Stimulated activated memory B cell treated with anti-CD40 and anti-IgM and Interleukin-4, amounts not matched to agents 10 μg/mL and 1 μg/mL and 100 μg/mL, for 72 hours (primary cell): ENCODE data around the gene GZMM.

Source experiments
- ATAC-seq: fragments of 150-1000 bp; cut with Tn5 transposase; 2 replicates; pipeline ENCODE4 v1.10.0; 2021
- H3K27ac Mint-ChIP-seq: one replicate; pipeline ENCODE4 v1.8.0; 2022; ENCODE audit warnings: mild to moderate bottlenecking, mixed read lengths
- H3K27me3 Mint-ChIP-seq: one replicate; pipeline ENCODE4 v1.8.0; 2022; ENCODE audit warnings: mixed read lengths
- H3K36me3 Mint-ChIP-seq: one replicate; pipeline ENCODE4 v1.8.0; 2022; ENCODE audit warnings: mixed read lengths
- H3K4me1 Mint-ChIP-seq: one replicate; pipeline ENCODE4 v1.8.0; 2022; ENCODE audit warnings: mixed read lengths
- H3K4me3 Mint-ChIP-seq: one replicate; pipeline ENCODE4 v1.8.0; 2022; ENCODE audit warnings: mild to moderate bottlenecking, moderate library complexity, mixed read lengths
- H3K9me3 Mint-ChIP-seq: one replicate; pipeline ENCODE4 v1.8.0; 2022; ENCODE audit warnings: mixed read lengths

GZMM gene

DNA sequence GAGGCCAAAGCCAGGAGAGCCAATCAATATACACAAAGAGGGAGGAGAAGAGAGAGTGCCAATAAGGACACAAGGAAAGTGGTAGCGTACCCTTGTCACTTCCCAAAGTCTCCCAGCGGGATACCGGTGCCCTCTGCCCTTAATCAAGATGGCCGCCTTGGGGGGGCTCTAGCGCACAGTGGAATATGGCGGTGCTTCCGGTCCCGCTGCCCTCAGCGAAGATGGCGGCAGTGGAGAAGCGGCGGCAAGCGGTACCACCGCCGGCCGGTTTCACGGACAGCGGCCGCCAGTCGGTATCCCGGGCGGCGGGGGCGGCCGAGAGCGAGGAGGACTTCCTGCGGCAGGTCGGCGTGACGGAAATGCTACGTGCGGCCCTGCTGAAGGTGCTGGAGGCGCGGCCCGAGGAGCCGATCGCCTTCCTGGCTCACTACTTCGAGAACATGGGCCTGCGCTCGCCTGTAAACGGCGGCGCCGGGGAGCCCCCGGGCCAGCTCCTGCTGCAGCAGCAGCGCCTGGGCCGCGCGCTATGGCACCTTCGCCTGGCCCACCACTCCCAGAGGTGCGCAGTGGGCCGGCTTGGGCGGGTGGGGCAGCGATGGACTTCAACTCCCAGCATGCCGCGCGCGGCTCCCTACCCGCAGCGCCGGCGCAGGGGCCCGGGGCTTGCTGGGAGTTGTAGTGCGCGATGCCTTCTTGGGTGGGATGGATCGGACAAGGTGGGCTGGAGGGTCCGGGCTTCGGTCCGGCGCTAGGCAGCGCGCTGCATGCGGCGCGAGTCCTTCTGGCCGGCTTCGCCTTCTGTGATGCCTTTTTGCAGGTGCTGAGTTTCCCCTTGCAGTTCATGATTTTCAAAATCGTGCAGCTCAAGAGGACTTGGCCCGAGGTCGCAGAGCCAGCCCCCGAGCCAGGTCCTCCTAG is 36.3 kb upstream of the GZMM start, which contains the start of gene TPGS1:
Gene TPGS1, plus strand, starts transcription at position 212 of the 918 bp plus-strand sequence. Its CDS starts 10 bp downstream, at position 222.
- Mint-ChIP-seq H3K27ac (peak within 1 kb of the TSS; percentile 97), H3K27me3 (no peaks in the 10 kb centered on the region), H3K9me3 (no peaks in the 10 kb centered on the region), H3K4me1 (peaks cover 41% of the 10 kb centered on the region), H3K4me3 (peak within 1 kb of the TSS; percentile 94), H3K36me3 (peaks cover 14% of the 10 kb centered on the region)
- peak; percentile 82 for ATAC-seq

DNA sequence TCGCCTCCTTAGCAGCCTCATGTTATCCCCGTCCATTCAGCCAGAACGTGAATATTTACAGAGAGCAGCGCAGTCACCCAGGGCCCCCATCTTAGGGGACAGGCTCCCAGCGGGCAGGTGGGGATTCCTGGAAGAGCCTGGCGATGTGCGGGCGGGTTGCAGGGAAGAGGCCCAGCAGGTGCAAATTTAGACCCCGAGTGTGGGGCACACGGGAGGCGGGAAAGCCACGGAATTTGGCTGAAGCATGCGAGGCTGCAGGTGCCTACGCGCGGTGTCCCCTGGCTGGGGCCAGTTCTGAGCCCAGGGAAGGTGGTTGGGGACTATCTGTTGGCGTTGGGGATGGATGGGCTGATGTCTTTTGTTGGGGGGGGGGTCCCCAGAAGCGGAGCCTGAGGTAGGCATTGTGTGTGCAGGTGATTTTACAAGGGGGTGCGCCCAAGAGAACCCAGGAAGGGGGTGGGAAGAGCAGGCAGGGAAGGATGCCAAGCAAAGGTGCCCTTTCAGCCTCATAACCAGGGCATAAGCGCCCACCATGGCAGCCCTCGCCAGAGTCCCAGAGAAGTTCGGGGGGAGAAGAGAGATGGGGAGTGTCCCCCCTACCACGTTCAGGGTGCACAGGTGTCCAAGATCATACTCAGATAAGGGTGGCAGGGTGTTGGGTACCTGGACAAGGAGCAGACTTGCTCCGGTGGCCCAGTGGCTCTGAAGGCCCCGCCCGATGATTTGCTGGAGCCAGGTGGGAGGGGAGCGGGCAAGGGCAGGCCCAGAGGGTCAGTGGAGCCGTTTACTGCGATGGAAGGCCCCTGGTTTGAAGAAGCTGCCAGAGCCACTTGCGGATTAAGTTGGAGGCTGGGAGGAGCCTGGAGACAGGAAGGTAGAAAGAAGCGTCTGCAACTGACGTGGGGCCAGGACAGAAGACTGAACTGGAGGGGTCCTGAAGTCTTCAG is 35.4 kb upstream of the GZMM start:
- H3K27ac Mint-ChIP-seq, result peak overlapping the region; percentile 97
- peaks cover 14% of the 10 kb centered on the region for H3K36me3 Mint-ChIP-seq
- no peaks in the 10 kb centered on the region for H3K27me3 Mint-ChIP-seq
- H3K4me1 Mint-ChIP-seq, result peaks cover 41% of the 10 kb centered on the region
- no peak for ATAC-seq
- no peaks in the 10 kb centered on the region for H3K9me3 Mint-ChIP-seq
- H3K4me3 Mint-ChIP-seq, result peak overlapping the region; percentile 94

DNA sequence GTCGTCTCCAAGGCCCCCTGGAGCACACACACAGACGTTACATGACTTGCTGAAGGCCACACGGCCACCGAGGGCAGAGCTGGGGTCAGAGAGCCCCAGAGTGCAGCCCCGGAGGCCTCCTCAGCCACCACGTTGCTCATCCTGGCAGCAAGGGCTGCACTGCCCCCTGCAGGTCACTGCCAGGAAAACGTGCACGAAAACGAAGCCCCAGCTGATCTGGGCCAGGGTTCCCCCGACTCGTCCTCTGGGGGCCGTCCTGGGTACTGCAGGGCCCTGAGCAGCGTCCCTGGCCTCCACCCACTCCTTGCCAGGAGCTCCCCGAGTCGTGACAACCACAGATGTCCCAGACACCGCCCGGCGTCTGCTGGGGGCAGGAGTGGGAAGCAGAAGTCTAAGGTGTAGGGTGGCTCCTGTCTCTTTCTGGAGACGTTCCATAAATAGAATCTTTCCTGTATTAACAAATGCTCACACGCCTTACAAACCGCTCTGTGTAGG is 33.2 kb upstream of the GZMM start:
- peak; percentile 54 for ATAC-seq

DNA sequence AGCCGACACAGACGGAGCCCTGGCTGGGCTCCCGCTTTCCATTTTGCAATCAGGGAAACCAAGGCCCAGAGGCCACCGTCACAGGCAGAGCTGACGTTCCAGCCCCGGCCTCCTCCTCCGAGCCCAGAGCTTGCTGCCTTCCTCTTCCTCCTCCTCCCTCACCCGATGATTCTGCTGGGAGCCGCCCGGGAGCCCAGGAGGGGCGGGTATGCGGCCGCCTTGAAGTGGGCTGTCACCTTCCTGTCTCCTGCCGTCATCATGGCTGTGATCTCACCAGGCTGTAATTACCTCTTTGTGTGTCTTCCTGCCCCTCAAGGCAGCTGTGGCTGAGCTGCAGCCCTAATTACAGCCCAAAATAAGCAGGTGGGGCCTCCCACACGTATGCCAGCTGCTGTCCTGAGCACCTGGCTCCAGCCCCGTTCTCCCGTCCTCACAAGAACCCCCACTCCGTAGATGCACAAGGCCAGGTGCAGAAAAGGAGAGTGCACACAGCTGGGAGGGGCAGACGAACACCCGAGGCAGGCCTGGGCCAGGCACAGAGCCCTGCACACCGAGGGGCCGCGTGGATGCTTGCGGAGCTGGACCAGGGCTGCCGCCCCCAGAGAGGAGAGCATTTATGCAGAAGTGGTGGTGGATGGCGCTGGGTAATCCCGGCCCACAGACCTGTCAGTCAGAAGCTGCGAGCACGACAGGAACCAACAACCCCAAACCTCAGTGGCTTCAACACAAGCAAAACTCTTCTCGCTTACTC is 32.6 kb upstream of the GZMM start:
- Mint-ChIP-seq H3K36me3 (peaks cover 14% of the 10 kb centered on the region), H3K9me3 (no peaks in the 10 kb centered on the region), H3K4me1 (peaks cover 39% of the 10 kb centered on the region), H3K27ac (peak overlapping the region; percentile 96), H3K4me3 (peak overlapping the region; percentile 85), H3K27me3 (no peaks in the 10 kb centered on the region)
- ATAC-seq, result peak; percentile 49

More for the DNA sequence above, 33.2 kb upstream of the GZMM start:
- Mint-ChIP-seq H3K27ac (peak overlapping the region; percentile 96), H3K36me3 (peaks cover 14% of the 10 kb centered on the region), H3K4me1 (peaks cover 41% of the 10 kb centered on the region), H3K4me3 (peak overlapping the region; percentile 85), H3K9me3 (no peaks in the 10 kb centered on the region), H3K27me3 (no peaks in the 10 kb centered on the region)

DNA sequence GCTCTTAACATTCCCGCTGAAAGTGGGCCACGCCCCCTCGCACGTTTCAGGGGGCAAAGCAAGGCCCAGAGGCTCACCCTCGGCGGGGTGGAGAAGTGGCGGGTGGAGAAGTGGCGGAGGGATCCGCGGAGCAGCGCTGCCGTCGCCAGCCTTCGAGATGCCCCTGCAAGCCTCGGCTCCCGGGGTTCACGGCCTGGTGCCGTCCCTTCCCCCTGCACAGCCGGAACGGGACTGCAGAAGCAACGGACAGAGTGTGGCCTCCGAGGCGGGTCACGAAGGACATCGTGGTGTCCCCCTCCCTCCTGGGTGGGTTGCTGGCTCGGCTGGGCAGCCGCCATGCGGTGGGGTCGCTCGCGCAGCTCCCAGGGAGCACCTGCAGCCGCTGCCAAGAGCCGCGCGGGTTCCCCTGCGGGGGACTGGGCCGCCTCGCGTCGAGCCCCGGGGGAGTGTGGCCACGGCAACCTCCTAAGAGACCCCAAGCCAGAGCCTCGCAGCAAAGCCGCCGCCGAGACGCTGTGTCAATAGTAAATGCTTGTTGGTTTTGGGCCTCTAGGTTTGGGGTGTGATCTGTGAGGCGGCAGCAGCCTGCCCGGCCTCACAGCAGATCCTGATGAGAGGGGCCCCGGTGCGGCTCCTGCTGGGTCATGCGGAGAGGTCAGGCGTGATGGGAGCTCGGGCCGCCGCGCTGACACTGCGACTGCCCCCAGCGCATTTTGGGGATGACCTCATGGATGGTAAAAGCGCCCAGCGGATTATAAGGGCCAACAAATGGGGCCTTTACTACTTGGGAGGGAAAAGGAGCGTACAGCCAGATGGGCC is 31.1 kb upstream of the GZMM start:
- peaks cover 8% of the 10 kb centered on the region for H3K27me3 Mint-ChIP-seq
- H3K4me1 Mint-ChIP-seq, result peaks cover 42% of the 10 kb centered on the region
- no peaks in the 10 kb centered on the region for H3K9me3 Mint-ChIP-seq
- peaks cover 14% of the 10 kb centered on the region for H3K36me3 Mint-ChIP-seq
- no peak for ATAC-seq
- H3K4me3 Mint-ChIP-seq, result no peak overlapping the region
- H3K27ac Mint-ChIP-seq, result no peak overlapping the region

DNA sequence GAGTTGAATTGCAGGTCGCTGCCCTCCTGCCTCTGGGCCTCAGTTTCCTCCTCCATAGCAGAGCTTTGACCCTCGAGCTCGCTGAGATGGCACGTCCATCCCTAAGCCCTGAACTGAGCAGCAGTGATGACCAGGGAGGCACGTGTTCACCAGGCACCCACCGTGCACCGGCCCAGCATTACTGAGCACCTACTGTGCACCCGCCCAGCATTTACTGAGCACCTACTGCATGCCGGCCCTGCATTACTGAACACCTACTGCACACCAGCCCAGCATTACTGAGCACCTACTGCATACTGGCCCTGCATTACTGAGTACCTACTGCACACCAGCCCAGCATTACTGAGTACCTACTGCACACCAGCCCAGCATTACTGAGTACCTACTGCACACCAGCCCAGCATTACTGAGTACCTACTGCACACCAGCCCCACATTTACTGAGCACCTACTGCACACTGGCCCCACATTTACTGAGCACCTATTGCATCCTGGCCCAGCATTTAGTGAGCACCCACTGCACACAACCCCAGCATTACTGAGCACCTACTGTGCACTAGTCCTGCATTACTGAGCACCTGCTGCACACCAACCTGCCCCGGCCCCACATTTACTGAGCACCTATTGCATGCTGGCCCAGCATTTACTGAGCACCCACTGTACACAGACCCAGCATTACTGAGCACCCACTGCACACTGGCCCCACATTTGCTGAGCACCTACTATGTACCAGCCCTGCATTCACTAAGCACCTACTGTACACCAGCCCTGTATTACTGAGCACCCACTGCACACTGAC is 30.3 kb upstream of the GZMM start:
- ATAC-seq, result no peak
- H3K27ac Mint-ChIP-seq, result no peak overlapping the region
- no peak overlapping the region for H3K4me3 Mint-ChIP-seq
- H3K27me3 Mint-ChIP-seq, result peaks cover 8% of the 10 kb centered on the region
- peaks cover 6% of the 10 kb centered on the region for H3K36me3 Mint-ChIP-seq
- peaks cover 34% of the 10 kb centered on the region for H3K4me1 Mint-ChIP-seq
- no peaks in the 10 kb centered on the region for H3K9me3 Mint-ChIP-seq

DNA sequence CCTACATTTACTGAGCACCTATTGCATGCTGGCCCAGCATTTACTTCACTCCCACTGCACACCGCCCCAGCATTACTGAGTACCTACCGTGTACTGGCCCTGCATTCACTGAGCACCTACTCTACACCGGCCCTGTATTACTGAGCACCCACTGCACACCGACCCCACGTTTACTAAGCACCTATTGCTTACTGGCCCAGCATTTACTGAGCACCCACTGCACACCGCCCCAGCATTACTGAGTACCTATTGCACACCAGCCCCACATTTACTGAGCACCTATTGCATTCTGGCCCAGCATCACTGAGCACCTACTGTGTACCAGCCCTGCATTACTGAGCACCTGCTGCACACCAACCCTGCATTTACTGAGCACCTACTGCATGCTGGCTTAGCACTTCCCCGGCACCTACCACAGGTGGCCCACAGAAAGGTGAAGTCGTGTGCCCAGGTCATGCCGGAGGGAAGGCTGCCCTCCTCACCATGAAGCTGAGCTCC is 29.6 kb upstream of the GZMM start:
- H3K27ac Mint-ChIP-seq, result no peak overlapping the region
- no peaks in the 10 kb centered on the region for H3K36me3 Mint-ChIP-seq
- no peaks in the 10 kb centered on the region for H3K9me3 Mint-ChIP-seq
- peaks cover 29% of the 10 kb centered on the region for H3K4me1 Mint-ChIP-seq
- H3K4me3 Mint-ChIP-seq, result no peak overlapping the region
- no peak for ATAC-seq
- peaks cover 8% of the 10 kb centered on the region for H3K27me3 Mint-ChIP-seq

DNA sequence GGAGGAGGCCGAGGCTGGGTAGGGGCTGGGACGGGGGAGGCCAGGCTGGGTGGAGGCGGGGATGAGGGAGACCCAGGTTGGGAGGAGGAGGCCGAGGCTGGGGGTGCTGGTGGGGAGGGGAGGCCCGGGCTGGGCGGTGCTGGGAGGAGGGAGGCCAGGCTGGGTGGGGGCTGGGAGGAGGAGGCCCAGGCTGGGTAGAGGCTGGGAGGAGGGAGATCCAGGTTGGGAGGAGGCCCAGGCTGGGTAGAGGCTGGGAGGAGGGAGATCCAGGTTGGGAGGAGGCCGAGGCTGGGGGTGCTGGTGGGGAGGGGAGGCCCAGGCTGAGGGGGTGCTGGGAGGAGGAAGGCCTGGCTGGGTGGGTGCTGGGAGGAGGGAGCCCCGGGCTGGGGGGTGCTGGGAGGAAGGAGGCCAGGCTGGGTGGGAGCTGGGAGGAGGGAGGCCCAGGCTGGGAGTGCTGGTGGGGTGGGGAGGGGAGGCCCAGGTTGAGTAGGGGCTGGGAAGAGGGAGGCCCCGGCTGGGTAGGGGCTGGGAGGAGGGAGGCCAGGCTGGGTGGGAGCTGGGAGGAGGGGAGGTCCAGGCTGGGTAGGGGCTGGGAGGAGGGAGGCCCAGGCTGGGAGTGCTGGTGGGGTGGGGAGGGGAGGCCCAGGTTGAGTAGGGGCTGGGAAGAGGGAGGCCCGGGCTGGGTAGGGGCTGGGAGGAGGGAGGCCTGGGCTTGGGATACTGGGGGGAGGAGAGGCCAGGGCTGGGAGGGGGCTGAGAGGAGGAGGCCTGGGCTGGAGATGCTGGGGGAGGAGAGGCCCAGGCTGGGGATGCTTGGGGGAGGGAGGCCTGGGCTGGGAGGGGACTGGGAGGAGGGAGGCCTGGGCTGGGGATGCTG is 25.9 kb upstream of the GZMM start:
- peaks cover 8% of the 10 kb centered on the region for H3K27me3 Mint-ChIP-seq
- peak; percentile 50 for ATAC-seq
- H3K27ac Mint-ChIP-seq, result no peak overlapping the region
- H3K36me3 Mint-ChIP-seq, result peaks cover 5% of the 10 kb centered on the region
- H3K9me3 Mint-ChIP-seq, result no peaks in the 10 kb centered on the region
- H3K4me1 Mint-ChIP-seq, result peaks cover 6% of the 10 kb centered on the region
- no peak overlapping the region for H3K4me3 Mint-ChIP-seq

DNA sequence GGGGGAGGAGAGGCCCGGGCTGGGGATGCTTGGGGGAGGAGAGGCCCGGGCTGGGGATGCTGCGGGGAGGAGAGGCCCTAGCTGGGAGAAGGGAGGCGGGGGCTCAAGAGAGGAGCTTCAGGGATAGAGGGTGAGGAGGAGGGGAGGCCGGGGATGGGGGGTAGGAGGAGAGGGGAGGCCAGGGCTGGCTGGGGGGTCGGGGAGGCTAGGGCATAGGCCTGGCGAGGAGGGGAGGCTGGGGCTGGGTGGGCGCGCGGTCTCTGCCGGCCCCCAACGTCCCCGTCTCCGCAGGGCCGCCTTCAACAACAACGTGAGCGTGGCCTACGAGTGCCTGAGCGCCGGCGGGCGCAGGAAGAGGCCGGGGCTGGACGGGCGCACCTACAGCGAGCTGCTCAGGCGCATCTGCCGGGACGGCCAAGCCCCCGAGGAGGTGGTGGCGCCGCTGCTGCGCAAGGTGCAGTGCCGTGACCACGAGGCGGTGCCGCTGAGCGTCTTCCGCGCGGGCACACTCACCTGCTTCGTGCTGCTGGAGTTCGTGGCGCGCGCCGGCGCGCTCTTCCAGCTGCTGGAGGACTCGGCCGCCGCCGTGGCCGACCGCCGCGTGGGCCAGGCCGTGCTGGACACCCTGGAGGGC is 25.1 kb upstream of the GZMM start:
- H3K36me3 Mint-ChIP-seq, result peaks cover 5% of the 10 kb centered on the region
- no peak overlapping the region for H3K4me3 Mint-ChIP-seq
- ATAC-seq, result peak; percentile 69
- no peaks in the 10 kb centered on the region for H3K9me3 Mint-ChIP-seq
- peaks cover 6% of the 10 kb centered on the region for H3K4me1 Mint-ChIP-seq
- H3K27me3 Mint-ChIP-seq, result peaks cover 8% of the 10 kb centered on the region
- no peak overlapping the region for H3K27ac Mint-ChIP-seq

DNA sequence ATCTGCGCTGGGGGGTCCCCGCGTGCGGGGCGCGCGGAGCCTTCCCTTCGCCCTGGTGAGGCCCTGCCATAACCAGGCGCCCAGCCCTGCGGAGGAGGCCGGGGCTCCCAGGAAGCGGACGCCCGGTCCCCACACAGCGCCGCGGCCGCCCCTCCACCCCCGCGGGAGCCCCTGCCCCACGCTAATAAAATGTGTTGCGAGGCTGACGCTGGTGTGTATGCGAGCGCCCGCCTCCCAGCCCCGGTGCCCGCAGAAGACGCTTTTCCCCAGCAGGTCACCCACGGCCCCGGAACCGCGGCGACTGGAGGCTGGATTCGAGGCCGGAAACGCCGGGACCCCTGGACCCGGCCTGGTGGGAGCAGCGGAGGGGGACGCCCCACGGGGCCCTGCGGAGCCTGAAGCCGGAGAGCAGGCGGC is 24.4 kb upstream of the GZMM start:
- Mint-ChIP-seq H3K27ac (no peak overlapping the region), H3K9me3 (no peaks in the 10 kb centered on the region), H3K36me3 (peaks cover 5% of the 10 kb centered on the region), H3K4me1 (peaks cover 6% of the 10 kb centered on the region), H3K27me3 (peaks cover 8% of the 10 kb centered on the region), H3K4me3 (no peak overlapping the region)
- ATAC-seq, result peak; percentile 59

DNA sequence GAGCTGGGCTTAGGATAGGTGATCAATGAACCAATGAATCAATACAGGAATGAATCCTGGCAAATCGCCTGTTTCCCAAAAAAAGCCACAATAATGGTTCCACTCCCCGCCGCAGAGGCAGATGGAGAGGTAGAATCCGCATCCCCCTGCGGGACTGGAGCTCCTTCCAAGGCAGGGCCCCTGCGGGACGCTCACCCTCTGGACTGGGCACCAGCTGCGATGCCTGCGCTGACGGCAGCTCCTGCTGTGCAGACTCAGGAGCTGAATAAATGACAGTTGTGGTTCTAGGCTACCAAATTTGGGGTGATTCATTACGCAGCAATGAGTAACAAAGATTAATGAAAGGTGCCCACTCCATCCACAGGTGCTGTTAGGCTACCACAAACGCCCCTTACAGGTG is 21.1 kb upstream of the GZMM start:
- Mint-ChIP-seq H3K27me3 (peaks cover 11% of the 10 kb centered on the region), H3K9me3 (no peaks in the 10 kb centered on the region), H3K27ac (no peak overlapping the region), H3K4me1 (no peaks in the 10 kb centered on the region), H3K36me3 (peaks cover 5% of the 10 kb centered on the region), H3K4me3 (no peak overlapping the region)
- ATAC-seq, result no peak

DNA sequence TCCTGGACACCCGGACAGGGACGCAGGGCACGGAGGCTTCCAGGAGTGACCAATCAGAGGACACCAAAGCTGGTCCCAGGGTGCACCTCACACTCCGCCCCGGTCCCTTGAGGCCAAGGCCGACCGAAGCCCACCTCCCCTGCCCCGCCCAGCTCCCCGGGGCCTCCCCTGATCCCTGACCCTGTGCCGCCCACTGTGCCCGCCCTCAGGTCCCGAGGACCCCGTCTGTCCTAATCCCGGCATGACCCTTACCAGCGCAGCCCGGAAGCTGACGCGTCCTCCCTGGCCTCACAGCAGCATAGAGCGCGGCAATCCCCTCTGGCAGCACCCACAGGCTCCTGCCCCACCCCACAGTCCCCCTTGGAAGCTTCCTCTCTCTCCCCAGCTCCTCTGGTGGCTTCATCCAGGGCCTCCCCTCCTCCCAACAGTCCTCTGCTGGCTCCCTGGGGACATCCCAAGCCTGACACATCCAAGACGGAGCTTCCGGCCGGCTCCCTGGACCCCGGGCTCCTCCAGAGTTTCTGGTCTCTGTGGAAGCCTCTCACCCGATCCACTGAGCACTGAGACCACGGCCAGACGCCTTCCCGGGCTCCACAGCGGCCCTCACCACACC is 19.7 kb upstream of the GZMM start:
- Mint-ChIP-seq H3K4me1 (no peaks in the 10 kb centered on the region), H3K27me3 (peaks cover 11% of the 10 kb centered on the region), H3K27ac (no peak overlapping the region), H3K9me3 (no peaks in the 10 kb centered on the region), H3K4me3 (no peak overlapping the region), H3K36me3 (peaks cover 5% of the 10 kb centered on the region)
- ATAC-seq, result peak; percentile 45
